ENCODE data around the gene PARVG.

The PARVG gene, protein sequence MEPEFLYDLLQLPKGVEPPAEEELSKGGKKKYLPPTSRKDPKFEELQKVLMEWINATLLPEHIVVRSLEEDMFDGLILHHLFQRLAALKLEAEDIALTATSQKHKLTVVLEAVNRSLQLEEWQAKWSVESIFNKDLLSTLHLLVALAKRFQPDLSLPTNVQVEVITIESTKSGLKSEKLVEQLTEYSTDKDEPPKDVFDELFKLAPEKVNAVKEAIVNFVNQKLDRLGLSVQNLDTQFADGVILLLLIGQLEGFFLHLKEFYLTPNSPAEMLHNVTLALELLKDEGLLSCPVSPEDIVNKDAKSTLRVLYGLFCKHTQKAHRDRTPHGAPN

DNA sequence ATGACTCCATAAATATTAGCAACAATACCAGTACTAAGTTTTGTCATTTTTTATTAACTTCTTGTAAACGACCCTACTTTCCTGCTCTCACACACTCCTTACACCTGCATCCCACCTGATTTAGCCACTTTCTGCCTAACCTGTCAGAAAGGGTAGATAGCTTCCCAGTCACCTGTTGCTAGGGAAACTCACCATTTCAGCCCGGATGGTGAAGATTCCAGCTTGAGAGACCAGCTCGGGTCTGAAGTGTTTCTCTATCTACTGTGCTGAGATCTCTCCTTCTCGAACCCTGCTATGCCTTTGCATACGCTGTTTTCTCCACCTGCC, at the start of gene PARVG:
Gene PARVG, plus strand, starts transcription at position 220 of the 327 bp plus-strand sequence. CDS start 2,405 bp downstream, outside the sequence.
- no peak for DNase-seq

DNA sequence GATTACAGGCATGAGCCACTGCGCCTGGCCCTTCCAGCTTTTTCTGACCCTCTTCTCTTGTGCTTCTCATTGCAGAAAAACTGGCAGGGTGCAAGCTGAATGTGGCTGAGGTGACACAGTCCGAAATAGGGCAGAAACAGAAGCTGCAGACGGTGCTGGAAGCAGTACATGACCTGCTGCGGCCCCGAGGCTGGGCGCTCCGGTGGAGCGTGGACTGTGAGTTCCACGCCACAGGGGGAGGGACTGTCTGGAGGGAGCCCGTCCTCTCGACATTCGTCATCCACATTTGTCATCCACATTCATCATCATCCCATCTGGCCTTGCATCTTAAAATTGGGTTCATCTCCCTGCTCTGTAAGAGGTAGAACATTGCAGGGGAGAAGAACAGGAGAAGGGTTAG, 49.3 kb upstream of the PARVG start:
- DNase-seq: no peak

DNA sequence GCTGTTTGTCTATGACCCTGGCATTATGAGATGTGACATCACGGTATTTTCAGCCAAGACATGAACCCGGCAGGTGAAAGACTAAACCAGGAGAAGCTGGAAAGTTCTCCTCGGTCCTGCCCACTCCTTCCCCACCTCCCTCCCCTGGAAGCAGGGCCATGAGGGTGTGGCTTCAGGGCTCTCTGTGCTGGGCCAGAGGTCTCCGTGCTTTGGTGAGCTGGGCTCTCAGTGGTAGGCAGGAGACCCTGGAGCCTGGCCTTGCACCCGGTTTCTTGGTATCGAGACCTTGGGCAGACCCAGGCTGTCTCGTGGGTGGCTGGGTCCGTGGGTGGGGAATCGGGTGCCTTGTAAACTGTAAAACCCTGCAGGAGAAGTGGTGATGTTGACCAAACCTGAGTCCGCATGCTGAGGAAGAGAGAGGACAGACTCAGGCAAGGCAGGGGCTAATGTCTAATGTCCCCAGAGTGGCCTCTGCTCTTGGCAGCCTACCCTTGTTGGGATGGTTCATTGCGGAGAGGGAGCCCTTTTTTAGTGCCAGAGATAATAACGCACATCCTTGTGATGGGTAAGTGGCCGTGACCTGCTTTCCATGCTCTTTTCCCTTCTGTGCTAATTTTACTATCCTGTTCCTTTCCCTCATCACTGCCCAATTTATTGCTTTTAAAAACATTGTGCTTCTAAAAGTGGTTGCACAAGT, 48.6 kb upstream of the PARVG start:
- no peak for DNase-seq

DNA sequence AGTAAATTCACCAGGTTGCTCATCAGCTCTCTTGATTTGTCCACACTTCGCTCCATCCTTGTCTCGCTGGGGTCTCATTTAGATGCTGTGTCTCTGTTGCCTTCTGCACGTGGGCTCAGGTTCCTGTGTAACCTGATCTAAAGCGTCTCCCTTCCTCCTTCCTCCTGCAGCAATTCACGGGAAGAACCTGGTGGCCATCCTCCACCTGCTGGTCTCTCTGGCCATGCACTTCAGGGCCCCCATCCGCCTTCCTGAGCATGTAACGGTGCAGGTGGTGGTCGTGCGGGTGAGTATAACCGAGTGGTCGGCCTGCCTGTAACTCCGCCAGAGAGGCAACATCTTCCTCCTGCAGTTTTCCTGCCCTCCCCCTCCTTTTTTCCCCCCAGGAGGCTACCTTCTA, 48.0 kb upstream of the PARVG start:
- no peak for DNase-seq

DNA sequence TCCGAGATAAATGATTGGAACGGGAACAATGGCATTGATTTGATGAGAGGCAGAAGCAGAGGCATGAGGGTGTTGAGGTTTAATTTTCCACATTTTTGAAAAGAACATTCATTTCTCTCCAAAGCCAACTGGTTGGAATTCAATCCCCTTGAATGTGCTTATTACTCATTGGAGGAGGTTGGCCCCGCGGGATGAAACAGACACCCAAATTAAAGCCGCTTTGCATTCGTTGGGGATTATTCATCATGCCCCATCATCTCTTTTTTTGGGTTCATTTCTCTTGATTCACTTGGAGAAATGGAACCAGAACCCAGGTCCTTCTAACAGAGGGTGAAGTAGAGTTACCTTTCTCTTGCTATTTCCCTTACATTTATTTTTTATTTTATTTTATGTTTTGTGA, 47.6 kb upstream of the PARVG start:
- DNase-seq: no peak

DNA sequence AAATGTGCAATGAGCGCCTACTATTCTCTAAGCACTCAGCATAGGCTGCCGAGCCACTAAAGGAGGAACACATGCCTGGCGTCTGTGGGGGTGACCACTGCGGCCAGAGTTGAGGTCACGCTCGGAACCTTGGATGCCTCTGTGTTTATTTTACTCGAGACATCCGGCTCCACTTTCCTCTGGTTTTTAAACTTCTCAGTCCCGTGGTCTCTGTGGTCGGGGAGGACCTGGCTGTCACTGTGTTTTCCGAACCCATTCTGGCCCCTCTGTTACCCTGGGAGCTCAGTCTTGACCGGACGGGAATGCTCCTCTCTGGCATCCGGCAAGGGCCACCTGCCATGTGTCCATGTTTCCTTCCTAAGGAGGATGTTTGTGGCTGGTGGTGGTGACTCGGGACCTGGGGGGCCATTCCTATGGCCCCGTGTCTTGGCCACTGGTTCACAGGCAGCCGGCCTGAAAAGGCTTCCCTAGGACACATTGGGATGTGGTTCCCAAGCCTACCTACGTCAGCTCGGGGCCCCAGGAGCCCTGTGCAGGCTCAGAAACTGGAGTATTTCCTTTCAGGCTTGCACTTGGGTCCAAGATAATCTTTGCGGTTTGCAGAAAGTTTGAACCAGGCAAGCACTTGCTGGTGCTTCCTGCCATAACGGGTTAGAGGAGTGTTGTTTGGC, 46.7 kb upstream of the PARVG start:
- no peak for DNase-seq

DNA sequence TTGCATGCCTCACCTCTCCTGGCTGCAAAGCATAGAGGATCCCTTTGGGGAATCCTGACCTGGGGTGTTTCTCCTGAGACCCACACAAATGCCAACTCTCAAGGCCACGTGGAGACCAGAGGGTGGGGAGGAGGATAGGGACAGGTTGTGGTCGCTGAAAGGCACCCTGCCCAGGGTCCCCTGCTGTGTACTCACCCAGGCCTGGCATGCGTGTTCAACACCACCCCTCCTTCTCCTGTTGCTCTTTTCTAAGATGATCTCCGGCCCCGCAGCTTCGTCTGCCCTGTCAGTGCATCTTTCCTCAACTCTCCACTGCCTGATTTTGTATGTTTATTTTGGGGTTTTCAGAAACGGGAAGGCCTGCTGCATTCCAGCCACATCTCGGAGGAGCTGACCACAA, 44.6 kb upstream of the PARVG start:
- DNase-seq: no peak

DNA sequence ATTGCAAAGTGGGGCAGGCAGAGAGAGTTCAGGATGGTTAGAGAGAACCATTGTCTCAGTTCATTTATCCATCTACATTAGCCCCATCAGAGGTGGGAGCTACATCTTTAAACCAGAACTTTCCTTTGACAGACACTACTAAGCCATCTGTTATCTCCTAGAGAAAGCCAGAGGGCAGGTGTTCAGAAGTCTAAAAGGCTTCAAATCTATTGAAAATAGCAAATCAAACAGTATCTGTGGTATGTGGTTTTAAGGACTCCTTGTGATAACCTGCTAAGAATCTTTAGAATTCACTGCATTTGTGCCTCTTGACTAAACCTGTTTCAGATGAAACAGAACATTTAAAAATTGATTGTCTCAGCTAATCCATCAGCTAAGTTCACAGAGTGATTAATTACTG, 43.9 kb upstream of the PARVG start:
- DNase-seq: no peak

DNA sequence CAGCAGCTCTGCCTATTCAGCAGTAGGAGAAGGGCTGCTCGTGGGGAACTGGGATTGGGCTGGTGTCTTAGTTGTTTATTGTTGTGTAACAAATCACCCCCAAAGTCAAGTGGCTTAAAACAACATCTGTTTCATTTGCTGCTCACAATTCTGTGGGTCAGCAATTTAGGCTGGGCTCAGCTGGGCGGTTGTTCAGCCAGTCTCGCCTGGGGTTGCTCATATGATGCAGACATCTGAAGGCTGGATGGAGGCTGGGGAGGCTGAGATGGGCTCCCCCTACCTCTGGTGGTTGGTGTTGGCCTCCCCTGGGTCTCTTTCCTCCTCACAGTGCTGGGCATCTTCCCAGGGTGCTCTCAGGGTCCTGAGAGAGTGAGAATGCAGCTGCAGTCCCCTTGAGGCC, 43.3 kb upstream of the PARVG start:
- no peak for DNase-seq

DNA sequence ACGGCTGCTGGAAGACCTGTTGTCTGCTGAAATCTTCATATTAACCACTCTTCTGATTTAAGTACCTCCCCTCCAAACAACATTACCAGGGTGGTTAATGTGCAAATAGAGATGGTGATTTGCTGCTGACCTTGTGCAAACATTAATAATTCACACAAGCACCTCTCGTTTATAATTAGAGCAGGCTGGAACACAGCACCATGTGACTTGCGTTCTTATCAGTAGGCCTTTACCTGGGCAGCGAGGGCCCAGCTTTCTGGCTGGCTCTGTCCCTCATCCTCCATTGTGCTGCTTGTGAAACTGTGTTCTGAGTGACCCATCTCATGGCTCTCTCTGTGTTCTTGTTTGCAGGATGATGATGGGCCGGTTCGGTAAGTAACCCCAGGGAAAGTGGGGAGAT, 41.0 kb upstream of the PARVG start:
- DNase-seq: no peak

DNA sequence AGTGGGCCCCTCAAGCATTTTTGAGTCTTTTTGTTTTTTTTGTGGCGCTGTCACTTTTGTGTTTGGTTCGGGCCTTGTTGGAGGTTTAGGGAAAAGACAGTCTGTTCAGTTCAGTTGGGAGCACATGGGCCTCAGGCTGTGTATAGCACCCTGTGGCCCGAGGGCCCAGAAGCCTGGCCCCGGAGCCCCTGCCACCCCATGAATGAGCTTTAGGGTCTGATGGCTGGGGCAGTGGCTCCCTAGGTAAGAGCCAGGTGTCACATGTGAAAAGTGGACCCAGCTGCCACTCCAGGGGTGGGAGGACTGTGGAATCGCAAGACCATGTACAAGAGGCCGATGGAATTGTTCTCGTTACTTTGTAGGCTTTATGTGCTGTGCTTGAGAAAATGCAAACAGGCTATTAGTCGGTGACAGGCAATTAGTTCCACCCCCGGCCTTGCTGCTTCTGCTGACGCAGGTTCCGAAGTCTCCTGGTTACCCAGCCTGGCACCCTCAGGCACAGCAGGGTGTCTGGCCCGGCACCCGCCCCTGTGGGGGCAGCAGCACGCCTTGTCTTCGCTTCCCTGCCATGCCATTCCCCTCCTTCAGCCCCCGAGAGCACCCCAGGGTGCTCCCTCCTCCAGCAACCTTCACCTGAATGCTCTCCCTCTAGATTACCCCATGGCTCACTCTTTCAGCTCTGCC, 38.2 kb upstream of the PARVG start:
- DNase-seq: no peak

DNA sequence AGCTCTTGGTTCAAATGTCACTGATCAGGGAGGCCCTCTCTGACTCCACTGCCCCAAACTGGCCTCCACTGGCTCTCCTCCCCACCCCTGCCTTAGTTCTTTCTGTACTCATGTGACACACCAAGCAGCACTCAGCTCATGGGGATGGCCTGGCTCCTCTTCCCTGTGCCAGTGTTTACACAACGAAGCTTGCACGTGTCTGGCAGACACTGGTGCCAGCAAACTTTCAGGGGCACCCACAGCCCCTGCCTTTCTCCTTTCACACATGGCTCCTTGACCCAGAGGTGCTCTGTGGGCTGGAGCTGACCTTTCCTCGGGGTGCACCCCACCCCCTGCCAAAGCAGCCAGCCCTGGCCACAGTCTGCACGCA, 37.6 kb upstream of the PARVG start:
- DNase-seq: no peak

DNA sequence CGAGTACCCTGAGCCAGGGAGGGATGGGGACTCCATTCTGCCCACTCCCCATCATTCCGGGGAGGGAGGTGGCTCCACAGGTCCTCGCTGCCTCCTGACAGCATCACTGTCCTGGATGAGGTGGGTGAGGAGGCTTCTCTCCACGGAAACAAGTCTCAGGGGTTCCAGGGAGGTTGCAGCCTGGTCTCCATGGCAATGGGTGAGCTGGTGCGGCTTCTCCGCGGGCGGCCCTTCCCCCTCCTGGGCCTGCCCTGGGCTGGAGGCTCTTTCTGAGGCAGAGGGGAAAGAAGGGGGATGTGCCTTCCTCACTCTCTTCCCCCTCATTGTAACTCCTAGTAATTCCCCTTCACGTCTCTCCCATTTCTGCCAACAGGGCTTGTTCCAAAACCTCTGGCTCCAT, 37.1 kb upstream of the PARVG start:
- no peak for DNase-seq

DNA sequence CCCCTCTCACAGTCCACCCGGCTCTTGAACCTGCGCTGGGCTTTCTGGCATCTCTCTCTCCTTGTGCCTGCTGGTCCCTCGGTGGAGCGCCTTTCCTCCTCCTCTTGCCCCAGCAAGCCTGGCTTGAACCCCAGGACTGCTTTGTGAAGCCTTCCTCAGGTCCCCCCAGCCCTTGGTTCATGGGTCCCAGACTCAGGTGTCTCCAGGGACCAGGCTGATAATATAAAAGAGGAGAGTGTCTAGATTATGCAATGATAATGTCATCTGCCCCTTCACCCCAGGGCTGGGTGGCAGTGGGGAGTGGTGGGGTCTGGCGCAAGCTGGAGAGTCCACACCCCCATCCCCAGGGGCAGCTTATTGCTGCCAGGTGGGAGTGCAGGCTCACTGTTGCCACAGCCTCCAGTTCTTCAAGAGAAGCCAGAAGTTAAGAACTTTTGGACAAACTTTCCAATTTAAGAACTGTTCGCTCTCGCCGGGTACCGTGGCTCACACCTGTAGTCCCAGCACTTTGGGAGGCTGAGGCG, 36.6 kb upstream of the PARVG start:
- no peak for DNase-seq

DNA sequence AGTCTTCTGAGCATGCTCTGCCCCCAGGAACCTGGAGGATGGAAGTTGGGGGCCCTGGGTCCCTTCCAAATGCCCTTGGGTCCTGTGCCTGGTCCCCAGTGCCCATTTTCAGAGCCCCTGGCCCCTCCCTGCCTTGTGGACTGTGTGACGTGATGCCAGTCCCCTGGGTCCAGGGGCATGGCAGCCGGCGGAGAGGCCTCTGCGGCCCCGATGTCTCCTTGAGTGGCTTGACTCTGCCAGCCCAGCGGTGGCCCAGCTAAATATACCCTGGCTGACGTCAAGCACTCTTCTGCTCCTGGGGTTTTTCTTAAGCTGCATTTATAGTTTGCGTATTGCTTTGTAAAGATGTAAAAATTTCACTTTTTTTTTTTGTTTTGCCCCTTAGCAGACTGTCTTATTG, 35.2 kb upstream of the PARVG start:
- no peak for DNase-seq

DNA sequence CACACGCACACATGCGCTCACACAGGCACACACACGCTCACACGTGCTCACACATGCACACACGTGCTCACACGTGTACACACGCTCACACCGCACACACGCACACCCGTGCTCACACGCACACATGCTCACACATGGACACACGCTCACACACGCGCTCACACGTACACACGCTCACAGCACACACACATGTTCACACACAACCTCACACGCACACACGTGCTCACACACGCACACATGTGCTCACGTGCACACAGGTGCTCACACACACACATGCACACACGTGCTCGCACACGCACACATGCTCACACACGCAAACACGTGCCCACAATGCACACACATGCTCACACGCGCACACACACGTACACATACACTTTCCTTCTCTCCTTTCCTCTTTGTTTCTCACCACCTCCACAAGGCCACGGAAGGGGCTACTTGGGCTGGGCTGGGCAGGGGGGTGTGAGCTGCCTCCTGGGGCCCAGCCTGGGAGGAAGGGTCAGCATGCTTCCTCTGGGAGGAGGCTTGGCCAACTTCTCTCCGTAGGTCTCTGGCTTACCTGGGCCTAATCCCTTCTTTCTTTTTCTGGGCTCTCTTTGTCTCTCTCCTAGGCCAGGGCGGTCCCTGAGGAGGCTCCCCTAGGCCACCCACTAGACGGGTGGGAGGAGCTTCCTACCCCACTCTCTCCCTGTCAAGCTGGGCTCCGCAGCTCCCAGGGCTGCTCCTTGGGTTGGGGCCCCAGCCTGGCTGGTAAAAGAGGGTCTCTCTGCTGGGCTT, 34.5 kb upstream of the PARVG start:
- DNase-seq: no peak

DNA sequence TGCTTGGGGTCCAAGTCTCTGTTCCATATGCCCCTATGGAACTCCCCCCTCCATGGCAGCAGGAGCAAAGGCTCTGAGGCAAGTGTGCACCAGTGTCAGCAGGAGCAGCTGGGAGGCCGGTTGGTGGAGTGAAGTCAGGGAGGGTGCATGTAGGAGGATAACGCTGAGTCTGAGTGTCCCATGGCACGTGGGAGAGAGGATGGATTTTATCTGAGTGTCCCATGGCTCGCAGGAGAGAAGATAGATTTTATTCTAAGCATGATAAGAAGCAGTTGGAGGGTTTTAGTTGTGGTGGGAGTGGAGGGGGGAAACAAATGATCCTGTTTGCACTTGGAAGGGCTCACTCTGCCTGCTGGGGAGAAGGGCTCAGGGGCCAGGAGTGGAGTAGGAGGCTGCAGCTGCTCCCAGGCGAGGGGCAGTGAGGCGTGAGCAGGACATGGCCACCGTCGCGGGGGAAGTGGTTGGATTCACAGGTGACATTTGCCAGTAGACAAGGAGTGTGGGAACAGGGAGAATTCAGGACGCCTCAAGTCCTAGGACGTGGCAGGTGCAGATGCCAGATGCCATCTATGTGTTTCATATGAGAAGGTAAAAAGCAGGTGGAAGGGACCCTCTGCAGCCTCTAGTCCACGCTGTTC, 33.6 kb upstream of the PARVG start:
- no peak for DNase-seq

DNA sequence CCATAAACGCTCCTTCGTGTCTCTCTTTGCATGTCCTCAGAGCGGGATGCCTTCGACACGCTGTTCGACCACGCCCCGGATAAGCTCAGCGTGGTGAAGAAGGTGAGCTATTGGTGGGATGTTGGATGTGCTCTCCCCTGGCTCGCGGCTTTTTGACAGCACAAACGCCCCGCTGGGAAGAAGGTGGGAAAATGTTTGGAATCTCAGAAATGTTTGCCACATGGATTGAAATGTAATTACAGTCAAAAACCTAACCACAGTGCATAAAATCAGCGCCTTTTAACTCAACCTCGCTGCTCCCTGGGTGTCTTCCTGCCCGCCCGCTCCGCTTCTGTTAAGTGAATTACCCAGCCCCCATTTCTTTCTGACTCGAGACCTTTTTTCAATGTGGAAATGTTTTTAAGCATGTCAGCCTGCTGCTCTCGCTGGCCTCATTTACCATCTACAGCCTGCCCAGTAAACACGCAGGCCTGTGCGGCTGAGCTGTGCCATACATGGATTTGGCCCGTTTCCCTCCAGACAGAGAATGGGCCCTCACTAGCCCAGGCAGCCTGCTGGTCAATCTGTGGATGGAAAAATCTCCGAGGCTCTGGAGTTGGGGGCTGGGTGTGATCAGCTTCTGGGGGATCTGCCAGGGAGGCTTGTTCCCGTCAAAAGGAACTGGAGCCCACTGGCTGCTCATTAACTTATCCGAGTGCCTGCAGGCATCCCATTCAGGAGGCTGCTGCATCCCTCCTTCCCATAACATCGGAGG, 32.7 kb upstream of the PARVG start:
- DNase-seq: peak; percentile 76

DNA sequence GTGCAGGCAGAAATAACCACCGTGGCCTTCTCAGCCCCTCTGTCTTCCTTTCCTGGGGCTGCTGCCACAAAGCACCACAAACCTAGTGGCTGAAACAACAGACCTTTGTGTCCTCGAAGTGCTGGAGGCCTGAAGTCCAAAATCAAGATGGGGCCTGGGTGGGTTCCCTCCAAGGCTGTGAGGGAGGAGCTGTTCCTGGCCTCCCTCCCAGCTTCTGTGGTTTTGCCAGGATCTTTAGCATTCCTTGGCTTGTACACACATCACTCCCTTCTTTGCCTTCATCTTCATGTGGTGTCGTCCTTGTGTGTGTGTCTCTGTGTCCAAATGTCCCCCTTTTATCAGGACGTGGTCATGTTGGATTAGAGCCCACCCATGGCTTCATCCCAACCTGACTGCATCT, 29.0 kb upstream of the PARVG start:
- DNase-seq: no peak

DNA sequence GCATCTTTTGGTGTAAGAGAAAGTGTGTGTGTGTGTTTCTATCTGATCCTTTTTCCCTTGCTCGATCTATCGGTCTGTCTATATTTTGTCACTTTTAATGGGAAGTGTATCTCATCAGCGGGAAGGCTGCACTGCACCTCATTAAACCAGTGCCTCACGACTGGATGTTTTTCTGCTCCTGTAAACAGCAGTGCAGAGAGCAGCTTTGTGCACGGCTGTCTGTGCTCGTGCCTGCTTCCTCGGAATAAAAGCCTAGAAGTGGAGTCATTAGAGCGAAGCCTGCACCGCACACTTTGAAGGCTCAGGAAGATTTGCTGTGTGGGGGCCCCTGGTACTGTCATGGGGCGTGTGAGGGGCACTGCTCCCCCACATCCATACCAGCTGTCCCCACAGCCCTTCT, 27.0 kb upstream of the PARVG start:
- DNase-seq: no peak

DNA sequence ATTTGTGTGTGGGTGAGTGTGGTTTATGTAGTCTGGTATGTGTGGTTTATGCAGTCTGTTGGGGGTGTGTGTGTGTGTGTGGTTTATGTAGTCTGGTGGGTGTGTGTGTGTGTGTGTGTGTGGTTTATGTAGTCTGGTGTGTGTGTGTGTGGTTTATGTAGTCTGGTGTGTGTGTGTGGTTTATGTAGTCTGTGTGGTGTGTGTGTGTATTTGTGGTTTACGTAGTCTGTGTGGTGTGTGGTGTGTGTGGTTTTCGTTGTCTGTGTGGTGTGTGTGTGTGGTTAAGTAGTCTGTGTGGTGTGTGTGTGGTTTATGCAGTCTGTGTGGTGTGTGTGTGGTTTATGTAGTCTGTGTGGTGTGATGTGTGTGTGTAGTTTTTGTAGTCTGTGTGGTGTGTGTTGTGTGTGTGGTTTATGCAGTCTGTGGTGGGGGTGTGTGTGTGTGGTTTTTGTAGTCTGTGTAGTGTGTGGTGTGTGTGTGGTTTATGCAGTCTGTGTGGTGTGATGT, 26.2 kb upstream of the PARVG start:
- DNase-seq: no peak

Data from islet precursor cell (in vitro differentiated cells).